ENCODE measurements around the gene TMEM204.

The TMEM204 gene

GRCh38 chr16:1506494-1507213 lies 26.8 kb upstream of the TMEM204 start:
- no peak for DNase-seq (ENCODE audit: low spot score)
- Histone ChIP-seq H3K27ac (ENCODE audit: poor library complexity, severe bottlenecking) (no peak overlapping the region), H3K27me3 (ENCODE audit: insufficient read depth, poor library complexity, severe bottlenecking) (no peaks in the 10 kb centered on the region), H3K9me3 (ENCODE audit: severe bottlenecking) (no peaks in the 10 kb centered on the region), H3K36me3 (ENCODE audit: low read depth) (peaks cover 16% of the 10 kb centered on the region), H3K4me3 (ENCODE audit: severe bottlenecking) (no peak overlapping the region), H3K4me1 (ENCODE audit: insufficient read depth, poor library complexity, severe bottlenecking) (no peaks in the 10 kb centered on the region)
- no peak for ATAC-seq (ENCODE audit: low read depth)
- TF ChIP-seq, protein P1, sequence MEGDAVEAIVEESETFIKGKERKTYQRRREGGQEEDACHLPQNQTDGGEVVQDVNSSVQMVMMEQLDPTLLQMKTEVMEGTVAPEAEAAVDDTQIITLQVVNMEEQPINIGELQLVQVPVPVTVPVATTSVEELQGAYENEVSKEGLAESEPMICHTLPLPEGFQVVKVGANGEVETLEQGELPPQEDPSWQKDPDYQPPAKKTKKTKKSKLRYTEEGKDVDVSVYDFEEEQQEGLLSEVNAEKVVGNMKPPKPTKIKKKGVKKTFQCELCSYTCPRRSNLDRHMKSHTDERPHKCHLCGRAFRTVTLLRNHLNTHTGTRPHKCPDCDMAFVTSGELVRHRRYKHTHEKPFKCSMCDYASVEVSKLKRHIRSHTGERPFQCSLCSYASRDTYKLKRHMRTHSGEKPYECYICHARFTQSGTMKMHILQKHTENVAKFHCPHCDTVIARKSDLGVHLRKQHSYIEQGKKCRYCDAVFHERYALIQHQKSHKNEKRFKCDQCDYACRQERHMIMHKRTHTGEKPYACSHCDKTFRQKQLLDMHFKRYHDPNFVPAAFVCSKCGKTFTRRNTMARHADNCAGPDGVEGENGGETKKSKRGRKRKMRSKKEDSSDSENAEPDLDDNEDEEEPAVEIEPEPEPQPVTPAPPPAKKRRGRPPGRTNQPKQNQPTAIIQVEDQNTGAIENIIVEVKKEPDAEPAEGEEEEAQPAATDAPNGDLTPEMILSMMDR (IDR thresholded peaks at IDR 0.05; ENCODE audit: poor library complexity, severe bottlenecking), result no peak

GRCh38 chr16:1508494-1509187 lies 24.8 kb upstream of the TMEM204 start:
- DNase-seq (ENCODE audit: low spot score), result no peak
- H3K4me1 ChIP-seq (ENCODE audit: insufficient read depth, poor library complexity, severe bottlenecking), result no peaks in the 10 kb centered on the region
- no peaks in the 10 kb centered on the region; the same call in 1 of the 2 replicates for H3K36me3 ChIP-seq (ENCODE audit: low read depth)
- no peak overlapping the region for H3K4me3 ChIP-seq (ENCODE audit: severe bottlenecking)
- no peaks in the 10 kb centered on the region for H3K27me3 ChIP-seq (ENCODE audit: insufficient read depth, poor library complexity, severe bottlenecking)
- TF ChIP-seq, protein P1 (IDR thresholded peaks at IDR 0.05; ENCODE audit: poor library complexity, severe bottlenecking), result no peak
- no peak overlapping the region for H3K27ac ChIP-seq (ENCODE audit: poor library complexity, severe bottlenecking)
- no peaks in the 10 kb centered on the region for H3K9me3 ChIP-seq (ENCODE audit: severe bottlenecking)
- no peak for ATAC-seq (ENCODE audit: low read depth)

DNA sequence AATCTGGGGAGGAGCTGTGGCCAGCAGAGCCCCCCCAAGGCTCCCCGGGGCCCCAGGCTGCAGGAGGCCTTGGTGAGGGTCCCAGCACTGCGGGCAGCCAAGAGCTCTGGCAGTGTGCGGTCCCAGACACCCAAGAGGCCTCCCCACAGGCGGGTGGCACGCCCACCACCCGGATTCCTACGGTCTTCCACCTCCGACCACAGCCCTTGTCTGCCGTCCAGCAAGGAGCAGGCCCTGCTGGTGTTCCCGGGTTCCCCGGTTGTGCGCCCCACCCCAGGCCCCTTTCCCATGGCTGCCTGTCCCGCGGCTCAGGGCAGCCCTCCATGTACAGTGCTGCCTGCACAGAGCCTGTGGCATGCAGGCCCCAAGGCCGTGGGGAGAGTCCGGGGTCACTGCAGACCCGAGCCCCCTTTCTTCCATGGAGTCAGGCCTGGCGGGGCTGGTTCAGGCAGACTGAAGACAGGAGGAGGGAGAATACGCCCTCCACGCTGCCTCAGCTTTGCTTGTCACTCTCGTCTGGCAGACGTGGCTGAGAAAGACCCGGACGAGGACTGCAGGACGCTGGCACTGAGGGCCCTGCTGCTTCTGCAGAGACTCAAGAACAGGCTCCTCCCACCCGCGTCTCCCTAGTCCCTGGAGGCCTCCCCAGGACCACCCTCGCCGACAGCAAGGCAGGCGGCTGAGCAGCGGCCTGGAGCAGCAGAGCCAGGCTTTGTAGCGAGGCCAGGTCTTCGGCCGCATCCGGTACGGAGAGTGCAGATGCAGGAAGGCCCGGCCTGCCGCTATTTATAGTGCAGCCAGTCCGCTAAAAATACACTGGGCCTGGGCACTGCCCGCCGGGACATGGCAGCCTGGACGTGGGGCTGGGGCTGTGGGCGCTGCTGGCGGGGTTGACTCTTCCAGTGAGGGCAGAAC lies 23.9 kb upstream of the TMEM204 start:
- H3K27me3 ChIP-seq (ENCODE audit: insufficient read depth, poor library complexity, severe bottlenecking), result no peaks in the 10 kb centered on the region
- no peak overlapping the region for H3K4me3 ChIP-seq (ENCODE audit: severe bottlenecking)
- no peak for ATAC-seq (ENCODE audit: low read depth)
- no peaks in the 10 kb centered on the region for H3K4me1 ChIP-seq (ENCODE audit: insufficient read depth, poor library complexity, severe bottlenecking)
- no peak for DNase-seq (ENCODE audit: low spot score)
- H3K9me3 ChIP-seq (ENCODE audit: severe bottlenecking), result peaks cover 4% of the 10 kb centered on the region
- TF ChIP-seq, protein P1 (IDR thresholded peaks at IDR 0.05; ENCODE audit: poor library complexity, severe bottlenecking), result no peak
- no peaks in the 10 kb centered on the region for H3K36me3 ChIP-seq (ENCODE audit: low read depth)
- no peak overlapping the region for H3K27ac ChIP-seq (ENCODE audit: poor library complexity, severe bottlenecking)

GRCh38 chr16:1510272-1510671 lies 23.2 kb upstream of the TMEM204 start:
- Histone ChIP-seq H3K4me1 (ENCODE audit: insufficient read depth, poor library complexity, severe bottlenecking) (no peaks in the 10 kb centered on the region), H3K27ac (ENCODE audit: poor library complexity, severe bottlenecking) (no peak overlapping the region), H3K27me3 (ENCODE audit: insufficient read depth, poor library complexity, severe bottlenecking) (no peaks in the 10 kb centered on the region), H3K36me3 (ENCODE audit: low read depth) (no peaks in the 10 kb centered on the region), H3K9me3 (ENCODE audit: severe bottlenecking) (peaks cover 4% of the 10 kb centered on the region), H3K4me3 (ENCODE audit: severe bottlenecking) (no peak overlapping the region)
- ATAC-seq (ENCODE audit: low read depth) (no peak), DNase-seq (ENCODE audit: low spot score) (no peak)
- TF ChIP-seq, protein P1 (IDR thresholded peaks at IDR 0.05; ENCODE audit: poor library complexity, severe bottlenecking), result no peak
